GM11168 (cell line): Measurements from ENCODE around the gene SLC4A9.

ENCODE experiments used
- in situ Hi-C: fragments of 300-500 bp; cut with MboI; formaldehyde crosslinking; loops from one replicate; pipeline ENCODE4 v1.12.0; 2022; ENCODE audit warnings: low sequenced_read_pairs; ENCODE audit not compliant: unreplicated experiment

SLC4A9 gene

GRCh38 chr5:140360681-140361479 is 886 bp downstream of the SLC4A9 start:
- in situ Hi-C loops, result loop anchor here (10.0 kb wide), 1 partner anchor 354 kb away; no protein-coding TSS in a partner anchor

GRCh38 chr5:140361901-140362300 is 1.9 kb downstream of the SLC4A9 start:
- in situ Hi-C loops, result loop anchor here (10.0 kb wide), 1 partner anchor 353 kb away; no protein-coding TSS in a partner anchor

GRCh38 chr5:140362311-140362710 is 2.3 kb downstream of the SLC4A9 start:
- in situ Hi-C loops, result loop anchor here (10.0 kb wide), 1 partner anchor 352 kb away; no protein-coding TSS in a partner anchor

- in situ Hi-C loops, result loop anchor here (10.0 kb wide), 1 partner anchor 352 kb away; no protein-coding TSS in a partner anchor
Measured at GRCh38 chr5:140362875-140363630, 3.1 kb downstream of the SLC4A9 start.

GRCh38 chr5:140363631-140364471 is 3.9 kb downstream of the SLC4A9 start:
- in situ Hi-C loops, result loop anchor here (10.0 kb wide), 1 partner anchor 351 kb away; no protein-coding TSS in a partner anchor

- in situ Hi-C loops, result loop anchor here (10.0 kb wide), 1 partner anchor 350 kb away; no protein-coding TSS in a partner anchor
Measured at GRCh38 chr5:140364472-140364765, 4.4 kb downstream of the SLC4A9 start.

- in situ Hi-C loops, result loop anchor here (10.0 kb wide), 1 partner anchor 350 kb away; no protein-coding TSS in a partner anchor
Measured at GRCh38 chr5:140365282-140365681, 5.3 kb downstream of the SLC4A9 start.

- in situ Hi-C loops, result loop anchor here (10.0 kb wide), 1 partner anchor 349 kb away; no protein-coding TSS in a partner anchor
Measured at GRCh38 chr5:140365941-140366340, 5.9 kb downstream of the SLC4A9 start.

GRCh38 chr5:140366589-140367255 is 6.7 kb downstream of the SLC4A9 start:
- in situ Hi-C loops, result loop anchor here (10.0 kb wide), 1 partner anchor 348 kb away; no protein-coding TSS in a partner anchor

GRCh38 chr5:140367256-140368013 is 7.4 kb downstream of the SLC4A9 start:
- in situ Hi-C loops, result loop anchor here (10.0 kb wide), 1 partner anchor 347 kb away; no protein-coding TSS in a partner anchor

- in situ Hi-C loops, result no loop called here
Measured at GRCh38 chr5:140371356-140372151, 11.6 kb downstream of the SLC4A9 start.

- in situ Hi-C loops, result no loop called here
Measured at GRCh38 chr5:140372971-140373487, 13.0 kb downstream of the SLC4A9 start.

GRCh38 chr5:140381351-140381750 is 21.4 kb downstream of the SLC4A9 start:
- in situ Hi-C loops, result no loop called here

GRCh38 chr5:140381972-140382371 is 22.0 kb downstream of the SLC4A9 start:
- in situ Hi-C loops, result no loop called here

GRCh38 chr5:140382866-140383265 is 22.9 kb downstream of the SLC4A9 start:
- in situ Hi-C loops, result no loop called here

- in situ Hi-C loops, result no loop called here
Measured at GRCh38 chr5:140383300-140383699, 23.3 kb downstream of the SLC4A9 start.

- in situ Hi-C loops, result no loop called here
Measured at GRCh38 chr5:140388052-140388451, 28.1 kb downstream of the SLC4A9 start.

- in situ Hi-C loops, result no loop called here
Measured at GRCh38 chr5:140391312-140391711, 31.3 kb downstream of the SLC4A9 start.
